Keratinocyte (primary cell): Measurements from ENCODE around the gene KRT79. TPM values are rescaled to one million over a fixed set of nuclear protein-coding genes. Genes with fewer than 3 reads are reported as not detected.

Experiments
- DNase-seq: peaks from one replicate; pipeline ENCODE4 v3.0.0-alpha.2; 2011; ENCODE audit warnings: low read depth, missing footprints, low spot score
- FAIRE-seq: peaks from 2 replicates; lab custom pipeline; 2011; peaks lifted over from hg19 to GRCh38; lab: Jason Lieb, UNC
- H2AFZ ChIP-seq: 2 replicates; pipeline ENCODE4 v1.6.0; 2012; ENCODE audit warnings: low read length, control low read depth, inconsistent platforms; ENCODE audit not compliant: control insufficient read depth
- H3K27ac ChIP-seq: 2 replicates; pipeline ENCODE4 v1.5.1; 2011; ENCODE audit warnings: low read length; ENCODE audit not compliant: control insufficient read depth, insufficient read depth
- H3K27me3 ChIP-seq: 3 replicates; pipeline ENCODE4 v1.6.0; 2011; ENCODE audit warnings: low read length; ENCODE audit not compliant: control insufficient read depth, insufficient read depth; ENCODE audit errors: extremely low read depth
- H3K36me3 ChIP-seq, 2 experiments: 2 replicates in 1 of 2; 3 replicates in 1 of 2; pipeline ENCODE4 v1.5.1; 2011; ENCODE audit warnings: low read length in 2 of 2, mild to moderate bottlenecking in 1 of 2; ENCODE audit not compliant: control insufficient read depth in 2 of 2, insufficient read depth in 2 of 2; ENCODE audit errors: extremely low read depth in 1 of 2
- H3K4me1 ChIP-seq: 3 replicates; pipeline ENCODE4 v1.5.1; 2011; ENCODE audit warnings: low read length; ENCODE audit not compliant: control insufficient read depth, insufficient read depth; ENCODE audit errors: extremely low read depth
- H3K4me2 ChIP-seq: 3 replicates; pipeline ENCODE4 v1.6.0; 2011; ENCODE audit warnings: low read depth, low read length; ENCODE audit not compliant: control insufficient read depth, insufficient read depth; ENCODE audit errors: extremely low read depth
- H3K4me3 ChIP-seq, 3 experiments: fragments of 200-600 bp in 1 of 3; sonication (generic) in 1 of 3; 2 replicates in 2 of 3; 3 replicates in 1 of 3; pipeline ENCODE4 v1.5.1; 2011 to 2016; ENCODE audit warnings: low read length in 3 of 3, mild to moderate bottlenecking in 3 of 3, control low read depth in 2 of 3, inconsistent platforms in 1 of 3, low read depth in 1 of 3, mixed read lengths in 1 of 3, mixed run types in 1 of 3, moderate library complexity in 1 of 3; ENCODE audit not compliant: control insufficient read depth in 2 of 3, insufficient read depth in 2 of 3; ENCODE audit errors: extremely low read depth in 1 of 3
- H3K79me2 ChIP-seq: 2 replicates; pipeline ENCODE4 v1.6.0; 2012; ENCODE audit warnings: low read length; ENCODE audit not compliant: control insufficient read depth, insufficient read depth
- H3K9ac ChIP-seq: 3 replicates; pipeline ENCODE4 v1.6.0; 2011; ENCODE audit warnings: low read length; ENCODE audit not compliant: control insufficient read depth, insufficient read depth; ENCODE audit errors: extremely low read depth
- H3K9me1 ChIP-seq: 3 replicates; pipeline ENCODE4 v1.6.0; 2011; ENCODE audit warnings: low read length; ENCODE audit not compliant: control insufficient read depth, insufficient read depth; ENCODE audit errors: extremely low read depth
- H3K9me3 ChIP-seq: 2 replicates; pipeline ENCODE4 v1.5.1; 2012; ENCODE audit warnings: low read depth, low read length; ENCODE audit not compliant: control insufficient read depth
- H4K20me1 ChIP-seq: 3 replicates; pipeline ENCODE4 v1.6.0; 2011; ENCODE audit warnings: low read length; ENCODE audit not compliant: control insufficient read depth, insufficient read depth; ENCODE audit errors: extremely low read depth
- EZH2 ChIP-seq: IDR thresholded peaks from one replicate; pipeline ENCODE4 v1.6.1; 2012; ENCODE audit warnings: inconsistent platforms, mild to moderate bottlenecking, low read length, moderate library complexity
- dilution Hi-C: fragments of 300-500 bp; cut with MboI; formaldehyde crosslinking; loops from one replicate; pipeline ENCODE4 v1.7.0; 2020; ENCODE audit warnings: low sequenced_read_pairs; ENCODE audit not compliant: extremely low pct_ligation_motif_present
- polyA plus RNA-seq, 5 experiments: library from polyadenylated mRNA; depleted of rRNA in 3 of 5; stranded (reverse) in 3 of 5; stranded (forward) in 1 of 5; unstranded in 1 of 5; fragments of >200 nt; gene quantifications; 1 replicate in 1 of 5; 2 replicates in 3 of 5; 3 replicates in 1 of 5; pipeline versions ENCODE4 v1.2.1 to v1.2.3, GENCODE V29; 2011 to 2012; ENCODE audit warnings: missing spikeins in 2 of 5, low read depth in 1 of 5, low replicate concordance in 1 of 5
- TF ChIP-seq, protein P1 (sequence below), 3 experiments: IDR thresholded peaks in 1 of 3; conservative IDR thresholded peaks in 1 of 3; optimal IDR thresholded peaks in 1 of 3; 2 replicates in 2 of 3; 3 replicates in 1 of 3; pipeline versions ENCODE3 to v1.5.1; 2011; ENCODE audit warnings: low read length in 3 of 3, mild to moderate bottlenecking in 3 of 3, moderate library complexity in 2 of 3, control low read depth in 1 of 3, inconsistent platforms in 1 of 3; ENCODE audit not compliant: insufficient read depth in 2 of 3; ENCODE audit errors: extremely low read depth in 1 of 3

KRT79 gene
- polyA plus RNA-seq, 1 donor (not counting 4 experiments of a cell fraction or from before 2014, with no cell fraction given): 0.09 TPM

- H3K79me2 ChIP-seq: no peaks in the 10 kb centered on the region
These were observed 11.8 kb upstream of the KRT79 start for GRCh38 chr12:52845946-52846345.

GRCh38 chr12:52844386-52844785, 10.3 kb upstream of the KRT79 start:
- no peak overlapping the region for H3K27ac ChIP-seq
- no peak overlapping the region for H2AFZ ChIP-seq
- H4K20me1 ChIP-seq: no peaks in the 10 kb centered on the region
- H3K9me1 ChIP-seq: no peaks in the 10 kb centered on the region
- no peak overlapping the region for H3K4me3 ChIP-seq
- no peak for TF ChIP-seq EZH2
- TF ChIP-seq, protein P1, sequence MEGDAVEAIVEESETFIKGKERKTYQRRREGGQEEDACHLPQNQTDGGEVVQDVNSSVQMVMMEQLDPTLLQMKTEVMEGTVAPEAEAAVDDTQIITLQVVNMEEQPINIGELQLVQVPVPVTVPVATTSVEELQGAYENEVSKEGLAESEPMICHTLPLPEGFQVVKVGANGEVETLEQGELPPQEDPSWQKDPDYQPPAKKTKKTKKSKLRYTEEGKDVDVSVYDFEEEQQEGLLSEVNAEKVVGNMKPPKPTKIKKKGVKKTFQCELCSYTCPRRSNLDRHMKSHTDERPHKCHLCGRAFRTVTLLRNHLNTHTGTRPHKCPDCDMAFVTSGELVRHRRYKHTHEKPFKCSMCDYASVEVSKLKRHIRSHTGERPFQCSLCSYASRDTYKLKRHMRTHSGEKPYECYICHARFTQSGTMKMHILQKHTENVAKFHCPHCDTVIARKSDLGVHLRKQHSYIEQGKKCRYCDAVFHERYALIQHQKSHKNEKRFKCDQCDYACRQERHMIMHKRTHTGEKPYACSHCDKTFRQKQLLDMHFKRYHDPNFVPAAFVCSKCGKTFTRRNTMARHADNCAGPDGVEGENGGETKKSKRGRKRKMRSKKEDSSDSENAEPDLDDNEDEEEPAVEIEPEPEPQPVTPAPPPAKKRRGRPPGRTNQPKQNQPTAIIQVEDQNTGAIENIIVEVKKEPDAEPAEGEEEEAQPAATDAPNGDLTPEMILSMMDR (optimal IDR thresholded peaks at IDR 0.05 in 1 of 3, IDR thresholded peaks at IDR 0.05 in 1 of 3, conservative IDR thresholded peaks at IDR 0.05 in 1 of 3; ENCODE audit: extremely low read depth in 1 of 3, insufficient read depth in 2 of 3, low read length in 3 of 3): no peak
- peaks cover 4% of the 10 kb centered on the region for H3K4me1 ChIP-seq
- peaks cover 15% of the 10 kb centered on the region for H3K27me3 ChIP-seq
- no peak overlapping the region for H3K4me2 ChIP-seq
- no peaks in the 10 kb centered on the region for H3K36me3 ChIP-seq
- H3K9ac ChIP-seq: no peak overlapping the region
- dilution Hi-C loops: no loop called here
- no peak for FAIRE-seq
- no peaks in the 10 kb centered on the region for H3K79me2 ChIP-seq
- H3K9me3 ChIP-seq: no peaks in the 10 kb centered on the region
- DNase-seq: no peak

More at GRCh38 chr12:52845946-52846345, 11.8 kb upstream of the KRT79 start:
- H3K4me3 ChIP-seq: no peak overlapping the region
- no peaks in the 10 kb centered on the region for H4K20me1 ChIP-seq
- H3K9ac ChIP-seq: no peak overlapping the region
- no peak overlapping the region for H2AFZ ChIP-seq
- H3K36me3 ChIP-seq: no peaks in the 10 kb centered on the region
- TF ChIP-seq EZH2: no peak
- TF ChIP-seq, protein P1 (optimal IDR thresholded peaks at IDR 0.05 in 1 of 3, IDR thresholded peaks at IDR 0.05 in 1 of 3, conservative IDR thresholded peaks at IDR 0.05 in 1 of 3; ENCODE audit: extremely low read depth in 1 of 3, insufficient read depth in 2 of 3, low read length in 3 of 3): no peak
- no peaks in the 10 kb centered on the region for H3K9me1 ChIP-seq
- H3K4me1 ChIP-seq: peaks cover 4% of the 10 kb centered on the region
- H3K27ac ChIP-seq: no peak overlapping the region
- peaks cover 14% of the 10 kb centered on the region for H3K27me3 ChIP-seq
- no peak overlapping the region for H3K4me2 ChIP-seq
- FAIRE-seq (no peak), DNase-seq (no peak)
- dilution Hi-C loops: no loop called here
- H3K9me3 ChIP-seq: no peaks in the 10 kb centered on the region
